Activated naive CD4-positive, alpha-beta T cell treated with anti-CD3 and anti-CD28 coated beads, Interleukin-2, amount 50 U/mL, for 72 hours (primary cell): ENCODE data around the gene RELB. TPM values are rescaled to one million over a fixed set of nuclear protein-coding genes. Genes with fewer than 3 reads are reported as not detected.

ENCODE experiments used
- ATAC-seq, 2 donors: fragments of 150-1000 bp; cut with Tn5 transposase; 2 replicates each; pipeline ENCODE4 v1.10.0; 2021; ENCODE audit warnings: mild to moderate bottlenecking in 2 of 2, moderate library complexity in 2 of 2
- DNase-seq, 2 donors: peaks; one replicate each; pipeline ENCODE4 v3.0.0; 2021 to 2022; ENCODE audit warnings: low spot score in 2 of 2
- H3K27ac Mint-ChIP-seq, 2 donors: one replicate each; pipeline ENCODE4 v1.8.0; 2022; ENCODE audit warnings: mild to moderate bottlenecking in 2 of 2, mixed read lengths in 2 of 2
- H3K36me3 Mint-ChIP-seq, 2 donors: one replicate each; pipeline ENCODE4 v1.8.0; 2022; ENCODE audit warnings: mixed read lengths in 2 of 2
- H3K9me3 Mint-ChIP-seq, 2 donors: one replicate each; pipeline ENCODE4 v1.8.0; 2022; ENCODE audit warnings: mixed read lengths in 2 of 2
- total RNA-seq, 2 donors: library from RNA; stranded (reverse); gene quantifications; one replicate each; pipeline ENCODE4 v1.2.3, GENCODE V29; 2022

RELB gene
- total RNA-seq, 2 donors from 2014 or later: 31.7 to 56.5 TPM

GRCh38 chr19:45061965-45062364 is 60.7 kb downstream of the RELB start:
- Mint-ChIP-seq H3K9me3 (no peaks in the 10 kb centered on the region), H3K36me3 (peaks cover 0 to 6% of the 10 kb centered on the region in 2 donors), H3K27ac (no peak overlapping the region)
- DNase-seq: no peak
- no peak for ATAC-seq

GRCh38 chr19:45063851-45064801 is 62.9 kb downstream of the RELB start:
- no peak overlapping the region for H3K27ac Mint-ChIP-seq
- H3K36me3 Mint-ChIP-seq: peaks cover 0 to 6% of the 10 kb centered on the region in 2 donors
- no peaks in the 10 kb centered on the region for H3K9me3 Mint-ChIP-seq
- ATAC-seq: no peak
- no peak for DNase-seq

GRCh38 chr19:45066921-45067661 is 65.8 kb downstream of the RELB start:
- peak overlapping the region in 1 of 2 donors; percentile 86 for H3K27ac Mint-ChIP-seq
- H3K9me3 Mint-ChIP-seq: no peaks in the 10 kb centered on the region
- DNase-seq (no peak), ATAC-seq (no peak)
- peaks cover 0 to 6% of the 10 kb centered on the region in 2 donors for H3K36me3 Mint-ChIP-seq

- DNase-seq: no peak
- ATAC-seq: no peak
- peaks cover 0 to 6% of the 10 kb centered on the region in 2 donors for H3K36me3 Mint-ChIP-seq
- no peaks in the 10 kb centered on the region for H3K9me3 Mint-ChIP-seq
- H3K27ac Mint-ChIP-seq: no peak overlapping the region
These were observed 66.8 kb downstream of the RELB start for GRCh38 chr19:45068041-45068440.

GRCh38 chr19:45069056-45069455 is 67.8 kb downstream of the RELB start:
- ATAC-seq (no peak), DNase-seq (no peak)
- H3K9me3 Mint-ChIP-seq: no peaks in the 10 kb centered on the region
- peak overlapping the region in 1 of 2 donors; percentile 93 for H3K27ac Mint-ChIP-seq
- peaks cover 0 to 6% of the 10 kb centered on the region in 2 donors for H3K36me3 Mint-ChIP-seq

- H3K9me3 Mint-ChIP-seq: no peaks in the 10 kb centered on the region
- no peak for DNase-seq
- ATAC-seq: no peak
- H3K27ac Mint-ChIP-seq: peak overlapping the region in 1 of 2 donors; percentile 60
- H3K36me3 Mint-ChIP-seq: peaks cover 0 to 6% of the 10 kb centered on the region in 2 donors
These were observed 69.0 kb downstream of the RELB start for GRCh38 chr19:45070214-45070613.

- ATAC-seq: no peak
- peaks cover 0 to 6% of the 10 kb centered on the region in 2 donors for H3K36me3 Mint-ChIP-seq
These were observed 69.7 kb downstream of the RELB start for GRCh38 chr19:45070861-45071544.

GRCh38 chr19:45071545-45071938 is 70.3 kb downstream of the RELB start:
- Mint-ChIP-seq H3K36me3 (peaks cover 0 to 6% of the 10 kb centered on the region in 2 donors), H3K27ac (peak overlapping the region; percentile 7 to 41), H3K9me3 (no peaks in the 10 kb centered on the region)
- DNase-seq (no peak), ATAC-seq (no peak)

More at GRCh38 chr19:45070861-45071544, 69.7 kb downstream of the RELB start:
- H3K9me3 Mint-ChIP-seq: no peaks in the 10 kb centered on the region
- H3K27ac Mint-ChIP-seq: peak overlapping the region; percentile 7 to 41
- DNase-seq: no peak

GRCh38 chr19:45071969-45072790 is 70.9 kb downstream of the RELB start:
- DNase-seq: no peak
- no peak for ATAC-seq
- H3K36me3 Mint-ChIP-seq: peaks cover 0 to 6% of the 10 kb centered on the region in 2 donors
- H3K27ac Mint-ChIP-seq: no peak overlapping the region
- no peaks in the 10 kb centered on the region for H3K9me3 Mint-ChIP-seq

GRCh38 chr19:45074744-45075300 is 73.6 kb downstream of the RELB start:
- Mint-ChIP-seq H3K9me3 (no peaks in the 10 kb centered on the region), H3K27ac (peak overlapping the region in 1 of 2 donors; percentile 35), H3K36me3 (peaks cover 5 to 8% of the 10 kb centered on the region in 2 donors)
- DNase-seq (no peak), ATAC-seq (no peak)

- Mint-ChIP-seq H3K27ac (peak overlapping the region; percentile 53 to 73), H3K36me3 (peaks cover 5 to 15% of the 10 kb centered on the region in 2 donors), H3K9me3 (no peaks in the 10 kb centered on the region)
- DNase-seq: peak; percentile 30 to 74
- peak; percentile 29 to 72 for ATAC-seq
These were observed 74.2 kb downstream of the RELB start for GRCh38 chr19:45075301-45076028.

GRCh38 chr19:45076029-45076850 is 75.0 kb downstream of the RELB start, which contains the start of gene ZNF296:
TSS of gene ZNF296 (minus strand) at chr19:45076478. CDS start at chr19:45076373, 105 bp downstream.
- ATAC-seq (peak; percentile 69 to 86), DNase-seq (peak; percentile 85 to 87)
- Mint-ChIP-seq H3K27ac (peak within 1 kb of the TSS; percentile 53 to 89), H3K36me3 (peaks cover 5 to 22% of the 10 kb centered on the region in 2 donors), H3K9me3 (no peaks in the 10 kb centered on the region)

GRCh38 chr19:45076851-45077730 is 75.8 kb downstream of the RELB start:
- H3K27ac Mint-ChIP-seq: peak overlapping the region; percentile 26 to 89
- DNase-seq (no peak), ATAC-seq (no peak)
- no peaks in the 10 kb centered on the region for H3K9me3 Mint-ChIP-seq
- H3K36me3 Mint-ChIP-seq: peaks cover 5 to 30% of the 10 kb centered on the region in 2 donors
